COR-L47 (cell line): ENCODE measurements around the gene AGAP1.

Source experiments
- DNase-seq: peaks from one replicate; lab custom pipeline; 2025; lab: John Stamatoyannopoulos, UW

Gene AGAP1

GRCh38 chr2:235569837-235570236 lies 76.0 kb downstream of the AGAP1 start:
- DNase-seq, result no peak

- DNase-seq, result no peak
Measured at GRCh38 chr2:235570256-235570655, 76.4 kb downstream of the AGAP1 start.

DNA sequence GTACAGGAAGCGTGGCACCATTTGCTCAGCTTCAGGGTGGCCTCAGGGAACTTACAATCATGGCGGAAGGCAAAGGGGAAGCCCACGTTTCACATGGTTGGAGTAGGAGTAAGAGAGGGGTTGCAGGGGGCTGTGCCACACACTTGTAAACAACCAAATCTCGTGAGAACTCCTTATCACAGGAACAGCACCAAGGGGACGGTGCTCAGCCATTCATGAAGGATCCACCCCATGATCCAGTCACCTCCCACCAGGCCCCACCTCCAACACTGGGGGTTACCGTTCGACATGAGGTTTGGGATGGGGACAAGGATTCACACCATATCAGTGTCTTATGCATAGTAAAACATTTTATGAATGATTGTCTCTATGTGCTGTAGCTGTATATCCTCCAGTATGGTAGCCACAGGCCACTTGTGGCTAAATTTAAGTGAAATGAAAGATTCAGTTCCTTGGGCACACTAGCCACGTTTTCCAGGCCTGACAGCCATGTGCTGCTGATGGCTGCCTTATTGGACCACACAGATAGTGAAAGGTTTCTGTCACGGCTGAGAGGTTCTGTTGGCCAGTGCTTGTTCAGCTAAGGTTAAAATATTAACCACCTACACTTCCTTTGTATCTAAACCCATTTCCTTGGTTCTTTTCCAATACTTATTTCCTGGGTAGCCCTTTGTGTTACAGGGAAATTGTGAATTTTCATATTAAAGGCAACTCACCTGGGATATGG lies 77.3 kb downstream of the AGAP1 start:
- DNase-seq, result no peak

DNA sequence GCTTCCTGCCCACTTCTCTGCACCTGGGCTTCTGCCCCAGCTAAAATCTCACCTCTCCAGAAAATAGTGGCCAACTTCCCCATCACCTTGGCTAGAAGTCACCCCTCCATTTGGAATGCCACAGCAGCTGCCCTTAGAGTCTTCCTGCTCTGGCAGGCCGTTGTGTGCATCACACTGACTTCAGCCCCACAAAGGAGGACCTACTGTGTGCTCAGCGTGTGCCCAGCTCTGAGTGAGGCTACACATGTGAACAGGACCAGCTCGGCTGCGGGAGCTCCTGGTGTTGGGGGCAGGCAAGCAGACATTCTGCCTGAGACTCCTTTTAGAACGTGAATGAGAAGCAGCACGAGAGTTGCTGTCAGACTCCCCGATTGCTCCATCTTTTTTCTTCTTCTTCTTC lies 78.7 kb downstream of the AGAP1 start:
- DNase-seq, result no peak

DNA sequence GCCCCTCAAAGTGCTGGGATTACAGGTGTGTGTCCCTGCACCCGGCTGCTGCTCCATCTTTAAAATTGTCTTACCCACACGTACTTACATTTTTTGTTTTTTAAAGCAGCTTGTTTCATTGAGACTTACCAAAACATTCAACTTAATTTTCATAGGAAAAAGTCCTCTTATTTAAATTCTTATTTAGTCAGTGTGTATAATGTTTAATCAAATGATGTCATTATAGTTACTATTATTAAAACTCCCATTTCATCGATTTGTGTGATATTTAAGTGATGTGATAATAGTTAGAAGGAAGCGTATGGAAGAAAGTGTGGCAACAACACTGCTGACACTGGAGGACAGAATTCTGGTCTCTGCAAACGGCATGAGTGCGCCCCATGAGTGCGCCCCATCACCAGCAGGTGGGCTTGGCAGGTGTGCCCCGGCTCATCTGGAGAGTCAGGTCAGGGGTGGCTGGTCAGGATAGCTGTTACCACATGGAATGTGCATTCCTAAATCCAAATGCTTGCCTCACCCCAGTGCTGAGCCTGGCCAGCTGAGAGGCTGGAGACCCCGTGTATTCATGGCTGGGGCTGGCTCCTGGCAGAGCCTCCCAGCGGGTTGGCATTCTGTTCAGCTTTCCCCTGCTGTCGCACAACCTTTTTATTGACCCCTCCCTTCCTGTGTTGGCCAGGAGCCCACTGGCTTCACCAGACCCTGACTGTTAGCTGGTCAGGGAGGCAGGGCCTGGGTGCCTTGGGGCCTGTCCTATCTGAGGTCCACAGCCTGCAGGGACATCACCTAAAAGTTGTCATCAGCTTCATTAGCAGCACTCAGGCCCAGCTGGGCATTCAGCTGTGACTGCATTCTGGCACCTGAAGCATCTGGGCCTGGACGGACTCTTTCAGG lies 79.7 kb downstream of the AGAP1 start:
- peak; percentile 15 for DNase-seq

- no peak for DNase-seq
Measured at GRCh38 chr2:235575431-235575830, 81.6 kb downstream of the AGAP1 start.

DNA sequence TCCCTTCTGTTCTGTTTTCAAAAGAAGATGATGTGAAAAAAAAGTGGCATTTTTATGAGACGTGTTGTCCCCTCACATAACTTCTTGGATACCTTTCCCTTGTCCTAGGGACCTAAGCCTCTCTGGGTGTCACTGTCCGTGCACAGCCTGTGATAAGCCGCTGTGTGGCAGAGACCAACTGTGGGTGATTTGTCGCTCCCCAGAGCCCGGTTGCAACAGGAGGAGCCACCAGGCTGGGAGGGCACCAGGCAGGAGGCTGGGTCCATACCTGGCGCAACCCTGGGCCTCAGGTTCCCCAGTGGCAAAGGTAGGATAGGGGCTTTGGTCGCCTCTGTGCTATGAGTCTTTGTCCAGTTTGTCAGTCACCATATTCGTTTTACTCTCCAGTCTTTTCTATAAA lies 82.1 kb downstream of the AGAP1 start:
- no peak for DNase-seq

DNA sequence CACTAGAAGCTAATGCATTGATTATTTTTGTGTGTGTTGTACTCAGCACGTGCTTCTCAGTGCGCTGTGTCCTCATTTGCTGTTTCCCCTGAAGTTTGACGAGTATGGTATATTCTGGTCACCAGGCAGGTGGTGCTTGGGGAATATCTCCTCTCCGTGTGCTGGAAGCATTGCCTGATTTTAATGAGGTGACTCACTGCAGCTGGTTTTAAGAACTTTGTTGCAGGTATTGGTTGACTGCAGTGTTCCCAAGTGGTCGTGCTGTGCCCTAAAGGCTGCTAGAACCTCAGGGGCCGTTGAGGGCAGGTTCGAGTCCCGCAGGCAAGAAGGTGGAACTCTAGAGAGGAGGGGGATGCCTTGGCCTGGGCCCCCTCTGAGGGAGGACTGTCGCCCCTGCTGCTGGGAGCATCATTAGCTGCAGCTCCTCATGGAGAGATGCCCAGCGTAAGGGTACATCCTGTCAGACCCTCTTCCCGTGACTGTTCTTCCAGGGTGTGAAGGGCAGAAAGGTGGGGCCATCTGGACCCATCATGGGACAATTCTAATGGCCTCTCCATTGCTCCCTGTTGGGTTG lies 82.6 kb downstream of the AGAP1 start:
- no peak for DNase-seq

DNA sequence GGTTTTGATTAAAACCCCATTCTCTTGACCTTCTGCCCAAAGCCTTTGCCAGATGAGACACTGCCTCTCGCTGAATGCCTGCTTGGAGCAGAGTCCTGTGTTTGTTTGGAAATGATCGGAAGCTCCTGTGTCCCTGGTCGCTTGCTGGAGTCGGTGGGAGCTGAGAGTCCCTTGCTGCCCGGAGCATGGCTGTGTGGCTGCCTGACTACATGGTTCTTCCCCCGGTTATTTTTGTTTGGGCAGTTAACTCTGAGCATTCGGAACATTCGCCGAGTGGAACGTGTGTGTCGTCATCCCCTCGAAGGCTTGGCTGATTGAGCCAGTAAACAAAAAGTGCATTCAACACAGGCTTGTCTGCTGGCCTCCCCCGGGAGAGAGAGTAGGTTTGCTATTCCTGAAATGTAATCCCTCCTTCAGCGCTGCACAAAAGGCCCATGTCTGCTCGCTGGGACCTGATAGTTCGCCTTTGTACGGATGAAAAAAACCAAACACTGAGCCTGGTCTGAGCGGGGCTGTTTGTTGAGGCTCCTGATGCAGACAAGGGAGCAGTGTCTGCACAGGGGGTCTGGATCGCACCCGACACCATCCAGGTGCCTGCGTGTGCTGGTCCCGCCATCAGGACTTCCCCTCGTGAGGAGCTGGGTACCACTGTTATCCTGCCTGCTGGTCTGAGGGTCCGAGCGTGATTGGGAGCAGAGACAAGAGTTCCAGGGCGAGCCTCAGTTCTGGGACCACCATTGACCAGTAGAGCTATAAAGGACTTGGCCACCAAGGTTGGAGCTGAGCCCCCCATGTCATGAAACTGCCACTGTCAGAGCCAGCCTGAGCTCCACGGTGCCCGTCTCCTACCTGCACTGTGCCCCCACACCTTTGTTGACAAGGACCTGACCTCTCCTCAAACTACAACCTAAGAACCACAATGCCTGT lies 83.8 kb downstream of the AGAP1 start:
- no peak for DNase-seq

- DNase-seq, result no peak
Measured at GRCh38 chr2:235579128-235579527, 85.3 kb downstream of the AGAP1 start.

DNA sequence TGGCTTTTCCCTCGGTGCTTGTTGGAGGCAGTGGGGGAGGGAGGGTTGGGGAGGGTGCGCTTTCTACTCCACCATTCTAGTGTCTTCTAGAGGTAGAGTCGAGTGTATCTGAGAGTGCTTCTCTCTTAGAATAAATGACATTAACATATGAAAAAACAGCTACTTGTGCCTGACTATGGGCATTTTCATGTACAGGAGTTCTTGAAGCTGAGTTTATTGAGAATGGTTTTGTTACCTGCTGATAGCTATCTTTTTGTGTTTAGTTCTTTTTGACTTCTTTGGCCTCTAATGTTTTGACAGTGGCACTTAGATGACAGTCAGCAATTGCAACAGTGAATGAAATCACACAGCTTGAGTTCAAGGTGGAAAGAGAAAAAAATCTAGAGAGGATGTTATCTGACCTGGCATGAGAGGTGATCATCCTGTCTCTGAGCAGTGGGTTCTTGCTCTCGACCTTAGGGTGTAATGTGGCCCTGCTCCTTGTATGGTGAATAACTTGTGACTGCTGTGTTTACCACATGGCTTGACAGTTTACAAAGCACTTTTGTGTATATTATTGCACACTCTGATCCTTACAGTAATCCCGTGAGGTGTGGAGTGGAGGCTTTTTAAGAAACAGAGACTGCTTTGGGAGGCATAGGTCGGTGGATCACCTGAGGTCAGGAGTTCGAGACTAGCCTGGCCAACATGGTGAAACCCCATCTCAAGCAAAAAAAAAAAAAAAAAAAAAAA lies 86.7 kb downstream of the AGAP1 start:
- DNase-seq, result no peak

DNA sequence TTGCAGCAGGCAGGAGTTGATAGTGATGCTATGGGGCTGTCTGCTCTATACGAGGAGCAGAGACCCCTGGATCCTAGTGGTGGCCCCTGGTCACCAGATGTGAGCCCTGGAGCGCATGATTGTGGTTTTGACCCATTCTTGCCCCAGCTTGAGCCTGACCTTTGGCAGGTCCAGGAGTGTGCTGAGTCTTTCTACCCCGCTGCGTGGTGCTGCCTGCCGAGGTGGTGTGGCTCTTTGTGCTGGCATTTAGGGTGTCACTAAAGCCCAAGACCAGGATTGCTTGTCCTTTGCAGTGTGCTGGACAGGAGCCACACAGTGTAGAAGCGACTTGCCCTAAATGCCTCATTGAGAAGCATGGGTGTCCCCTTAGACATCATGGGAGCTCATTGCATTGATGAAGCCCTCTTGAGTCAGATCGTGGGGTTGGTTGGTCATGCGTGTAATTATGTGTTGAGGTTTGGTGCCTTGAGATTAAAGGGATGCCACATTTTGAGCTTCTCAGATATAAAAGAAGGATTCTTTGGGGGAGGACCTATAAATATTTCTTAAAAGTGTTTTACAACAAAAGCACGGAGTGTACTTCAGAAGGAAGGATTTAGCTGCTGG lies 88.3 kb downstream of the AGAP1 start:
- DNase-seq, result no peak

- DNase-seq, result no peak
Measured at GRCh38 chr2:235582729-235583128, 88.9 kb downstream of the AGAP1 start.

DNA sequence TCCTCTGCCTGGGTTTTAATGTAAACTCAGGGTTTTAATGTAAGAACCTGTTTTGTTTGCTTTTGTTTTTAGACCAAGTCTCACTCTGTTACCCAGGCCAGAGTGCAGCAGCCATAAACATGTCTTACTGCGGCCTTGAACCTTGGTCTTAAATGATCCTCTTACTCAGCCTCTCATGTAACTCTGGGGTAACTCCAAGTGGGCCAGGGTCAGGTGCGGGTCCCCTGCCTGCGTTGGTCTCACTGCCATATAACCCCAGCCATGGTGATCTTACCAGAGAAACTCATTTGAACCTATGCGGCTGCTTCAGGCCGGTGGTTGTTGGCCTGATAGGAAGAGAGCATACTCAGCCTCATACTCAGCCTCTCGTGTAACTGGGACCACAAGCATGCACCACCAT lies 89.3 kb downstream of the AGAP1 start:
- DNase-seq, result no peak

DNA sequence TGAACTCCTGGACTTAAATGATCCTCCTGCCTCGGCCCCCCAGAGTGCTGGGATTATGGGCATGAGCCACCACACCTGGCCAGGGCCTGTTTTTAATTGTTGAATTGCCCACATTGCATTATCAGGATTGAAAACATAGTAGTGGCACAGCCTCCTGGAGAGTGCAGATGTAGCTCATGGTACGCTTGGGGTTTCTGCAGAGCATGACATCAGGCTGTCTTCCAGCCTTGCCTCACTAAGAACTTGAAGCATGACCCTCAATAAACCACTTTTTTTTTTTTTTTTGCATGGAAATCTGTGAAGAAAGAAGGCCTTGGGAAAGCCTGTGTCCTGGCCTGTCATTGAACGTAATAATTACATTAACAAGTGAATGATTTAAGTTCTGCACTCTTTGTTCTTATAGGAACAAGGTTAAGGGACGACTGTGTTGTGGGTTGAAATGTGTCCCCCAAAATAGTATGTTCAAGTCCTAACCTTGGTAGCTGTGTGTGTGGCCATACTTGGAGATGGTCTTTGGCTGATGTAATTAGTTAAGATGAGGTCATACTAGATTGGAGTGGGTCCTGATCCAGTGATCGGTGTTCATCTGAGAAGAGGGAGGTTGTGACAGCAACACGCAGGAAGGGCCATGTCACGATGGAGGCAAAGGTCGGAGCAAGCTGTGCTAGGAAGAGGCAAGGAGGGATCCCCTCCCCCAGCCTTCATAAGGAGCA lies 90.2 kb downstream of the AGAP1 start:
- DNase-seq, result no peak

DNA sequence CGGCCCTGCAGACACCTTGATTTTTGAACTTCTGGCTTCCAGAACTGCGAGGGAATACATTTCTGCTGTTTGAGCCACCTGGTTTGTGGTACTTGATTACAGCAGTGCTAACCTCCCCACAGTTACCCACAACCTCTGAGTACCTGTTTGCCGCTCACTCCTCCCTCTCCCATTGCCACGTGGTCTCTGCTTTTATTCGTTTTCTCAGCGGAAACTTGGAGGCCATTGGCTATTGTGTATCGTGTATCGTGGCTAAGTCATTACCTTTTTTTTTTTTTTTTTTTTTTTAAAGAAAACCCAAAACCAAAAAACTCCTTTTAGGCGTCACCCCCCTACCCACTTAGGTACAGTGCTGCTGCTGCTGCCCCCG lies 90.8 kb downstream of the AGAP1 start:
- no peak for DNase-seq

- no peak for DNase-seq
Measured at GRCh38 chr2:235587202-235587601, 93.4 kb downstream of the AGAP1 start.

DNA sequence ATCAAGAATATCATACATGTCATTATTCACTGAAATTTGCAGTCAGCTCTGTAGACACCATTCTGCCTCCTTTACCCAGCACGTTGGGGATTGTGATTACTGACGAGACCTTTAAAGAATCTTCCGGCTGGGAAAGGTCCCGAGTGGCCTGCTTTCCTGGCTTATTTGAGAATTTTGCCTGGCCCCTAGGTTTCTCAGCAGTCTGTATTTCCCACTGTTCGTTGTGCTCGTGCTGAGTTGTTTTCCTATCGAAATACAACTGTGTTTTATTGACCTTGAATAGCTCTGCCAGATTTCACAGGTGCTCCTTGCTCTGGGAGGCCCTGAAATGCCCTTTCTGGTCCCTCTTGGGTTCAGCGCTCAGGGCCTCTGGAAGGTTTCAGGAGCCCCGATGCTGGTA lies 94.9 kb downstream of the AGAP1 start:
- DNase-seq, result no peak

- no peak for DNase-seq
Measured at GRCh38 chr2:235591231-235591730, 97.4 kb downstream of the AGAP1 start.

- no peak for DNase-seq
Measured at GRCh38 chr2:235591921-235592320, 98.1 kb downstream of the AGAP1 start.
